Right lobe of liver (tissue), 6 donors: Measurements from ENCODE around the gene PAQR8. TPM values are rescaled to one million over a fixed set of nuclear protein-coding genes. Genes with fewer than 3 reads are reported as not detected.

Source experiments
- ATAC-seq, 4 donors: fragments of 200-7000 bp; cut with Tn5 transposase; one replicate each; pipeline ENCODE4 v1.9.1; 2020; ENCODE audit warnings: mild to moderate bottlenecking in 4 of 4, moderate library complexity in 4 of 4
- DNase-seq, 3 donors: peaks; one replicate each; pipeline ENCODE4 v3.0.0-alpha.2; 2020
- H3K27ac ChIP-seq, 3 donors: fragments of 200-600 bp; one replicate each; pipeline ENCODE4 v1.8.0; 2022
- H3K27me3 ChIP-seq, 2 donors: fragments of 200-600 bp; one replicate each; pipeline ENCODE4 v1.8.0; 2022
- H3K36me3 ChIP-seq, 4 donors: fragments of 200-600 bp; sonication (generic) in 1 of 4; one replicate each; pipeline versions ENCODE4 v1.5.1 to v1.8.0; 2017 to 2022; ENCODE audit warnings: control low read depth in 1 of 4
- H3K4me1 ChIP-seq, 4 donors: fragments of 200-600 bp; sonication (generic) in 1 of 4; one replicate each; pipeline versions ENCODE4 v1.5.1 to v1.8.0; 2017 to 2022; ENCODE audit warnings: control low read depth in 1 of 4
- H3K4me3 ChIP-seq, 3 donors: fragments of 200-600 bp; one replicate each; pipeline ENCODE4 v1.8.0; 2022
- H3K9me3 ChIP-seq, 4 donors: fragments of 200-600 bp; sonication (generic) in 1 of 4; one replicate each; pipeline versions ENCODE4 v1.5.1 to v1.8.0; 2017 to 2022; ENCODE audit warnings: control low read depth in 1 of 4
- POLR2A ChIP-seq: fragments of 450-650 bp; IDR thresholded peaks from one replicate; pipeline ENCODE4 v1.6.1; 2017; ENCODE audit warnings: antibody characterized with exemption, mild to moderate bottlenecking
- WGBS: methylation state at CpG from one replicate; pipeline ENCODE4 v1.1.6; 2018; ENCODE audit warnings: low coverage, low lambda C conversion rate; ENCODE audit not compliant: insufficient coverage; ENCODE audit errors: missing lambda C conversion rate; 5-methylcytosine and 5-hydroxymethylcytosine counted together
- intact Hi-C, 2 donors: fragments of 100-400 bp; cut with DNase I; formaldehyde crosslinking; loops; one replicate each; pipeline versions ENCODE4 v1.11.2 to v1.14.1; 2022
- total RNA-seq, 6 experiments: library from RNA; depleted of rRNA in 2 of 6; stranded (reverse); fragments of >200 nt in 2 of 6; fragmentation: NEBNext Ultra II Directional in 3 of 6; extraction: Animal tissue kit (Norgen Biotek cat#: 25700) in 3 of 6; gene quantifications; one replicate each; pipeline versions ENCODE4 v1.1.0 to v1.2.4, GENCODE V29; 2016 to 2023
- TF ChIP-seq, protein P1 (sequence below), 4 donors: fragments of 200-600 bp in 3 of 4; fragments of 450-650 bp in 1 of 4; IDR thresholded peaks; one replicate each; pipeline versions ENCODE4 v1.5.1 to v1.8.0; 2016 to 2022; ENCODE audit warnings: antibody characterized with exemption in 4 of 4, mild to moderate bottlenecking in 2 of 4
- donor health status: DM: no; HTN: yes; CAD: no.
- donor health status: DM: no; HTN: no; CAD: no.
- donor health status: DM: no; HTN: no; CAD: no.
- donor health status: DM: no; HTN: yes; CAD: no.
- donor health status: DM: no; HTN: yes; CAD: no.

The PAQR8 gene
- total RNA-seq, 6 experiments from 2014 or later: 0.29 to 1.5 (median 0.77) TPM

DNA sequence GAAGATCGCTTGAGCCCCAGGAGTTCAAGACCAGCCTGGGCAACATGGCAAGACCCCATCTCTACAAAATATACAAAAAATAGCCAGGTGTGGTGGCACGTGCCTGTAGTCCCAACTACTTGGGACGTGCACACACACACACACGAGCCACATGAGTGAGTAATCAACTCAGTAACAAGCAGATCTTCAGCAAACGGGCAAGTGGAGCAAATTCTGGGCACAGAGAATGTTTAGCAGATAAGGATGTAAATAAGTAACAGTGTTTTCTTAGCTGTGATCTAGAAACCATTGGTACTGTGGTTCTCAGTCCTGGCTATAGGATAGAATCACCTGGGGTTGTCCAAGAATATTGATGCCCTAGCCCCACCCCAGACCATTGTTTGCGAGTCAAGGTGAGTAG, 6.1 kb downstream of the PAQR8 start:
- DNase-seq: no peak
- Histone ChIP-seq H3K4me1 (peaks cover 0 to 31% (median under 1%) of the 10 kb centered on the region in 4 donors), H3K27me3 (no peaks in the 10 kb centered on the region), H3K36me3 (no peaks in the 10 kb centered on the region), H3K9me3 (no peaks in the 10 kb centered on the region), H3K4me3 (no peak overlapping the region), H3K27ac (no peak overlapping the region)
- ATAC-seq: peak in 1 of 4 donors; percentile 34
- intact Hi-C loops: no loop called here
- TF ChIP-seq, protein P1, sequence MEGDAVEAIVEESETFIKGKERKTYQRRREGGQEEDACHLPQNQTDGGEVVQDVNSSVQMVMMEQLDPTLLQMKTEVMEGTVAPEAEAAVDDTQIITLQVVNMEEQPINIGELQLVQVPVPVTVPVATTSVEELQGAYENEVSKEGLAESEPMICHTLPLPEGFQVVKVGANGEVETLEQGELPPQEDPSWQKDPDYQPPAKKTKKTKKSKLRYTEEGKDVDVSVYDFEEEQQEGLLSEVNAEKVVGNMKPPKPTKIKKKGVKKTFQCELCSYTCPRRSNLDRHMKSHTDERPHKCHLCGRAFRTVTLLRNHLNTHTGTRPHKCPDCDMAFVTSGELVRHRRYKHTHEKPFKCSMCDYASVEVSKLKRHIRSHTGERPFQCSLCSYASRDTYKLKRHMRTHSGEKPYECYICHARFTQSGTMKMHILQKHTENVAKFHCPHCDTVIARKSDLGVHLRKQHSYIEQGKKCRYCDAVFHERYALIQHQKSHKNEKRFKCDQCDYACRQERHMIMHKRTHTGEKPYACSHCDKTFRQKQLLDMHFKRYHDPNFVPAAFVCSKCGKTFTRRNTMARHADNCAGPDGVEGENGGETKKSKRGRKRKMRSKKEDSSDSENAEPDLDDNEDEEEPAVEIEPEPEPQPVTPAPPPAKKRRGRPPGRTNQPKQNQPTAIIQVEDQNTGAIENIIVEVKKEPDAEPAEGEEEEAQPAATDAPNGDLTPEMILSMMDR (IDR thresholded peaks at IDR 0.05): no peak
- TF ChIP-seq POLR2A: no peak
- WGBS: 62% methylated on average over 6 of the region's 6 CpGs

DNA sequence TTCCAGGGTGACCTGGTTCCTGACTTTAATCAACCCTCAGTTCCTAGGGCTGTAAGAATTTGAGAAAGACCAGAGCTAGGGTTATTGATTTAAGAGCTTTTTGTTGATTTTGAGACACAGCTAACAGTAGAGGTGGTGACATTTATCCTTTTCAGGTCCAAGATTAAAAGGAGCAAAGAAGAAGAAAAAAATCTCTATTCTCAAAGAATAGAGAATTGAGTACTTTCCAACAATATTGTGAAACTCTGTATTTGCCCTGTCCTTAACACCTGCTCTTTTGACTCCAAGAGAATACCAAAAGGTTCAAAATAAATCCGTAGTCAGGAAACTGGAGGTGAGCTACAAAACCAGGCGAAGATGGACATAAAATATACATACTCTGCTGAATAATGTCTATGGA, 7.3 kb downstream of the PAQR8 start:
- peaks cover 0 to 24% (median 0%) of the 10 kb centered on the region in 4 donors for H3K4me1 ChIP-seq
- DNase-seq: no peak
- peak in 3 of 4 donors; percentile 30 to 53 (median 36) for ATAC-seq
- no peaks in the 10 kb centered on the region for H3K36me3 ChIP-seq
- H3K9me3 ChIP-seq: no peaks in the 10 kb centered on the region
- 29% methylated on average over 2 of the region's 2 CpGs for WGBS
- H3K27me3 ChIP-seq: no peaks in the 10 kb centered on the region
- TF ChIP-seq, protein P1 (IDR thresholded peaks at IDR 0.05): no peak
- no peak for TF ChIP-seq POLR2A
- no peak overlapping the region for H3K27ac ChIP-seq
- intact Hi-C loops: no loop called here
- no peak overlapping the region for H3K4me3 ChIP-seq

DNA sequence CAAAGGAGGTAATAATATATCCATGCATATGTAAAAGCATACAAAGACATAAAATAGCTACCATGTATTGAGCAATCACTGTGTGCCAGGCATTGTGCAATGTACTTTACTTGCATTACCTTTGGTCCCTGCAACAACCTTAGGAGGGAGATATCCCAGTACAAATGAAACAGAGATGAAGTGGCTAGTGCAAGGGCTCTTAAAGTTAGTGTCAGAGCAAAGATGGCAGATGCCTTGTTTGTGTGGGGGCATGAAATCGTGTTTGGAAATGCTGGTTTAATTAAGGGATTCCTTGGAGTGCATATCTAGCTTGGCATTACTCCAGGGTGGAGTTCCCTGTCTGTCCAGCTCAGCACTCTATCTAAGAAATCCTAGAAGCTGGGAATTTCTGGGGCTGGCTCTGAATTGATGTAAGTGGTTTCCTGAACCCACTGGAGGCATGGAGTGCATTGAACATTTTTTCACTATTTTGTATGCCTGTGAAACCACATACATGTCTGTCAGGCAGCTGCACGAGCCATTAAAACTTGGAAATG, 9.8 kb downstream of the PAQR8 start:
- TF ChIP-seq, protein P1 (IDR thresholded peaks at IDR 0.05): no peak
- TF ChIP-seq POLR2A: no peak
- DNase-seq (peak in 1 of 3 donors; percentile 50), ATAC-seq (peak; percentile 81 to 89 (median 88))
- Histone ChIP-seq H3K27me3 (no peaks in the 10 kb centered on the region), H3K36me3 (no peaks in the 10 kb centered on the region), H3K27ac (peak overlapping the region in 1 of 3 donors; percentile 5), H3K4me3 (no peak overlapping the region), H3K4me1 (peaks cover 0 to 24% (median 0%) of the 10 kb centered on the region in 4 donors), H3K9me3 (no peaks in the 10 kb centered on the region)
- intact Hi-C loops: no loop called here
- WGBS: 25% methylated on average over 2 of the region's 2 CpGs

DNA sequence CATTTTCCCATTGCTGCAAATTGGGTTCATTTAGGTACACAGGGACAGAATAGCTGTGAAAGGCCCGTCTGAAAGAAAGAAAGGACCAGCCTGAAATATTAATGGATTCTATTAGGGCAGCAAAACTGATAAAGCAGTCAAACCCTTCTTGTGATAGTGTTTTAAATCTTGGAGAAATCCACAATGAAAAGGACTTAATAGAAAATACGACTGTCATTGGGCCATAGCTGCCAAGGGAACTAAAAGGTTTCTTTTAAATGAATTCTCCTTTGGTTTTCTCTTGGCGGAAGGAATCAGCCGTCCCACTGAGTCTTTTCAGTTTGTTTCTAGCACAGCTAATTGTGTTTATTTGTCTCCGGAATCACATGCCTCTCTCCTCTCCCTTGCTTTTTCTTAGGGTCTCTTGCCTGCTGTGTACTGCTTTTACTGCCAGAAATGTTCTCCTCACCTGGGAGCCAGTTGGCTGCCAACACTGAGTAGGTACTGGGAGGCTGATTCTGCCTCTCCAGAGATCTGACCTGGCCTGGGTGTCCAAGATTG, 11.3 kb downstream of the PAQR8 start:
- no peak overlapping the region for H3K27ac ChIP-seq
- TF ChIP-seq, protein P1 (IDR thresholded peaks at IDR 0.05): no peak
- TF ChIP-seq POLR2A: no peak
- H3K4me3 ChIP-seq: no peak overlapping the region
- no peaks in the 10 kb centered on the region for H3K27me3 ChIP-seq
- intact Hi-C loops: no loop called here
- H3K9me3 ChIP-seq: no peaks in the 10 kb centered on the region
- DNase-seq (no peak), ATAC-seq (no peak)
- H3K36me3 ChIP-seq: no peaks in the 10 kb centered on the region
- peaks cover 0 to 24% (median 0%) of the 10 kb centered on the region in 4 donors for H3K4me1 ChIP-seq
- 90% methylated on average over 5 of the region's 5 CpGs for whole genome bisulfite sequencing
